ENCODE results near the gene ANGEL1. TPM values are rescaled to one million over a fixed set of nuclear protein-coding genes. Genes with fewer than 3 reads are reported as not detected.

The ANGEL1 gene
- total RNA-seq, 5 donors from 2014 or later (not counting 1 experiment from before 2014, with no cell fraction given), result 15.4 to 33.7 (median 28.3) TPM

GRCh38 chr14:76762411-76763095 lies 50.1 kb downstream of the ANGEL1 start:
- H3K4me1 ChIP-seq (ENCODE audit: control insufficient read depth in 1 of 2, extremely low read depth in 1 of 2, insufficient read depth in 2 of 2, low read length in 2 of 2), result peaks cover 2 to 18% of the 10 kb centered on the region in 2 experiments
- H3K9me3 Mint-ChIP-seq, result no peaks in the 10 kb centered on the region
- H3K9me3 ChIP-seq, result no peaks in the 10 kb centered on the region
- ChIA-PET CTCF (no interaction called here), POLR2A (no interaction called here)
- WGBS (ENCODE audit: insufficient coverage), result 66% methylated on average over 13 of the region's 28 CpGs
- peak overlapping the region; percentile 48 to 76 for H3K4me3 ChIP-seq (ENCODE audit: control insufficient read depth in 1 of 2, extremely low read depth in 1 of 2, low read length in 1 of 2)
- no peak overlapping the region for H3K27ac ChIP-seq (ENCODE audit: low read length)
- H3K4me1 Mint-ChIP-seq, result peaks cover 19 to 34% (median 28%) of the 10 kb centered on the region in 3 donors
- H3K27ac Mint-ChIP-seq, result no peak overlapping the region
- H3K36me3 ChIP-seq (ENCODE audit: control insufficient read depth in 2 of 2, extremely low read depth in 1 of 2, insufficient read depth in 1 of 2, low read length in 1 of 2), result no peaks in the 10 kb centered on the region
- DNase-seq (no peak), ATAC-seq (replicated peaks in 1 of 4) (no peak)
- peak overlapping the region; percentile 77 to 85 (median 84) for H3K4me3 Mint-ChIP-seq
- peaks cover 21 to 29% of the 10 kb centered on the region in 2 donors for H3K27me3 Mint-ChIP-seq
- H3K36me3 Mint-ChIP-seq, result no peaks in the 10 kb centered on the region
- H3K27me3 ChIP-seq (replicated peaks in 1 of 2; ENCODE audit: control insufficient read depth in 2 of 2, extremely low read depth in 1 of 2, insufficient read depth in 2 of 2, low read length in 1 of 2), result peaks cover 3 to 19% of the 10 kb centered on the region in 2 experiments

GRCh38 chr14:76761960-76762410 lies 50.7 kb downstream of the ANGEL1 start:
- ChIA-PET CTCF (no interaction called here), POLR2A (interaction anchor here in 1 of 2 donors (0.6 kb wide), 1 partner anchor 338 kb away, joined by 3 read pairs; no protein-coding TSS in a partner anchor)
- no peaks in the 10 kb centered on the region for H3K36me3 Mint-ChIP-seq
- peak overlapping the region; percentile 48 to 76 for H3K4me3 ChIP-seq (ENCODE audit: control insufficient read depth in 1 of 2, extremely low read depth in 1 of 2, low read length in 1 of 2)
- H3K36me3 ChIP-seq (ENCODE audit: control insufficient read depth in 2 of 2, extremely low read depth in 1 of 2, insufficient read depth in 1 of 2, low read length in 1 of 2), result no peaks in the 10 kb centered on the region
- DNase-seq (peak in 3 of 35 experiments; percentile 6 to 18 (median 16)), ATAC-seq (replicated peaks in 1 of 4) (peak in 3 of 4 experiments; percentile 6 to 13 (median 7))
- H3K27ac Mint-ChIP-seq, result no peak overlapping the region
- peak overlapping the region; percentile 77 to 85 (median 84) for H3K4me3 Mint-ChIP-seq
- peaks cover 21 to 29% of the 10 kb centered on the region in 2 donors for H3K27me3 Mint-ChIP-seq
- no peaks in the 10 kb centered on the region for H3K9me3 Mint-ChIP-seq
- WGBS (ENCODE audit: insufficient coverage), result 1% methylated on average over 42 of the region's 54 CpGs
- peaks cover 2 to 18% of the 10 kb centered on the region in 2 experiments for H3K4me1 ChIP-seq (ENCODE audit: control insufficient read depth in 1 of 2, extremely low read depth in 1 of 2, insufficient read depth in 2 of 2, low read length in 2 of 2)
- H3K27me3 ChIP-seq (replicated peaks in 1 of 2; ENCODE audit: control insufficient read depth in 2 of 2, extremely low read depth in 1 of 2, insufficient read depth in 2 of 2, low read length in 1 of 2), result peaks cover 3 to 19% of the 10 kb centered on the region in 2 experiments
- no peak overlapping the region for H3K27ac ChIP-seq (ENCODE audit: low read length)
- H3K9me3 ChIP-seq, result no peaks in the 10 kb centered on the region
- peaks cover 19 to 32% (median 28%) of the 10 kb centered on the region in 3 donors for H3K4me1 Mint-ChIP-seq

- H3K27me3 Mint-ChIP-seq, result peaks cover 26 to 29% of the 10 kb centered on the region in 2 donors
- POLR2A ChIA-PET, result interaction anchor here in 1 of 2 donors (0.6 kb wide), 1 partner anchor 338 kb away, joined by 3 read pairs; no protein-coding TSS in a partner anchor
- ATAC-seq (replicated peaks in 1 of 4), result peak; percentile 78 to 89 (median 82)
Measured at GRCh38 chr14:76761136-76761959, 51.3 kb downstream of the ANGEL1 start, which contains the start of gene VASH1. Gene VASH1, plus strand, starts transcription at chr14:76761468. Its CDS starts 1,354 bp downstream, at chr14:76762822.

GRCh38 chr14:76760331-76761135 lies 52.1 kb downstream of the ANGEL1 start:
- Histone ChIP-seq H3K4me1 (ENCODE audit: control insufficient read depth in 1 of 2, extremely low read depth in 1 of 2, insufficient read depth in 2 of 2, low read length in 2 of 2) (peaks cover 2 to 18% of the 10 kb centered on the region in 2 experiments), H3K36me3 (ENCODE audit: control insufficient read depth in 2 of 2, extremely low read depth in 1 of 2, insufficient read depth in 1 of 2, low read length in 1 of 2) (no peaks in the 10 kb centered on the region), H3K27me3 (replicated peaks in 1 of 2; ENCODE audit: control insufficient read depth in 2 of 2, extremely low read depth in 1 of 2, insufficient read depth in 2 of 2, low read length in 1 of 2) (peaks cover 3 to 23% of the 10 kb centered on the region in 2 experiments), H3K9me3 (no peaks in the 10 kb centered on the region), H3K27ac (ENCODE audit: low read length) (no peak overlapping the region), H3K4me3 (ENCODE audit: control insufficient read depth in 1 of 2, extremely low read depth in 1 of 2, low read length in 1 of 2) (peak overlapping the region; percentile 44 to 76)
- ATAC-seq (replicated peaks in 1 of 4) (no peak), DNase-seq (no peak)
- Mint-ChIP-seq H3K4me3 (peak overlapping the region; percentile 70 to 84 (median 78)), H3K4me1 (peaks cover 19 to 32% (median 28%) of the 10 kb centered on the region in 3 donors), H3K27ac (peak overlapping the region in 1 of 2 donors; percentile 34), H3K36me3 (no peaks in the 10 kb centered on the region), H3K9me3 (no peaks in the 10 kb centered on the region), H3K27me3 (peaks cover 27% of the 10 kb centered on the region in 2 donors)
- 70% methylated on average over 17 of the region's 26 CpGs for WGBS (ENCODE audit: insufficient coverage)
- ChIA-PET CTCF (interaction anchor here in 1 of 2 donors (0.6 kb wide), 1 partner anchor 25 kb away, joined by 3 read pairs; no protein-coding TSS in a partner anchor), POLR2A (interaction anchor here in 1 of 2 donors (0.6 kb wide), 1 partner anchor 267 kb away, joined by 3 read pairs; no protein-coding TSS in a partner anchor)

More at GRCh38 chr14:76761136-76761959, 51.3 kb downstream of the ANGEL1 start, which contains the start of gene VASH1:
- Histone ChIP-seq H3K36me3 (ENCODE audit: control insufficient read depth in 2 of 2, extremely low read depth in 1 of 2, insufficient read depth in 1 of 2, low read length in 1 of 2) (no peaks in the 10 kb centered on the region), H3K9me3 (no peaks in the 10 kb centered on the region), H3K4me3 (ENCODE audit: control insufficient read depth in 1 of 2, extremely low read depth in 1 of 2, low read length in 1 of 2) (peak within 1 kb of the TSS; percentile 48 to 76), H3K27me3 (replicated peaks in 1 of 2; ENCODE audit: control insufficient read depth in 2 of 2, extremely low read depth in 1 of 2, insufficient read depth in 2 of 2, low read length in 1 of 2) (peaks cover 3 to 19% of the 10 kb centered on the region in 2 experiments), H3K4me1 (ENCODE audit: control insufficient read depth in 1 of 2, extremely low read depth in 1 of 2, insufficient read depth in 2 of 2, low read length in 2 of 2) (peaks cover 2 to 18% of the 10 kb centered on the region in 2 experiments), H3K27ac (ENCODE audit: low read length) (no peak within 1 kb of the TSS)
- Mint-ChIP-seq H3K27ac (peak within 1 kb of the TSS in 1 of 2 donors; percentile 34), H3K36me3 (no peaks in the 10 kb centered on the region), H3K4me1 (peaks cover 19 to 32% (median 28%) of the 10 kb centered on the region in 3 donors), H3K9me3 (no peaks in the 10 kb centered on the region), H3K4me3 (peak within 1 kb of the TSS; percentile 77 to 85 (median 84))
- 1% methylated on average over 96 of the region's 96 CpGs for WGBS (ENCODE audit: insufficient coverage)
- CTCF ChIA-PET, result no interaction called here
- DNase-seq, result peak in 26 of 35 experiments; percentile 9 to 62 (median 26)

- no peaks in the 10 kb centered on the region for H3K36me3 ChIP-seq (ENCODE audit: control insufficient read depth in 2 of 2, extremely low read depth in 1 of 2, insufficient read depth in 1 of 2, low read length in 1 of 2)
- no peak for DNase-seq
- Mint-ChIP-seq H3K4me1 (peaks cover 19 to 28% (median 26%) of the 10 kb centered on the region in 3 donors), H3K27ac (no peak overlapping the region), H3K9me3 (no peaks in the 10 kb centered on the region), H3K36me3 (no peaks in the 10 kb centered on the region), H3K4me3 (no peak overlapping the region), H3K27me3 (peaks cover 27% of the 10 kb centered on the region in 2 donors)
- H3K27ac ChIP-seq (ENCODE audit: low read length), result no peak overlapping the region
- ATAC-seq (replicated peaks in 1 of 4), result no peak
- WGBS (ENCODE audit: insufficient coverage), result 85% methylated on average over 4 of the region's 4 CpGs
- POLR2A ChIA-PET, result no interaction called here
- no peak overlapping the region for H3K4me3 ChIP-seq (ENCODE audit: control insufficient read depth in 1 of 2, extremely low read depth in 1 of 2, low read length in 1 of 2)
- peaks cover 2 to 18% of the 10 kb centered on the region in 2 experiments for H3K4me1 ChIP-seq (ENCODE audit: control insufficient read depth in 1 of 2, extremely low read depth in 1 of 2, insufficient read depth in 2 of 2, low read length in 2 of 2)
- CTCF ChIA-PET, result interaction anchor here in 1 of 2 donors (1.2 kb wide), 1 partner anchor 49 kb away, joined by 3 read pairs; no protein-coding TSS in a partner anchor
- peaks cover 3 to 23% of the 10 kb centered on the region in 2 experiments for H3K27me3 ChIP-seq (replicated peaks in 1 of 2; ENCODE audit: control insufficient read depth in 2 of 2, extremely low read depth in 1 of 2, insufficient read depth in 2 of 2, low read length in 1 of 2)
- H3K9me3 ChIP-seq, result no peaks in the 10 kb centered on the region
Measured at GRCh38 chr14:76759589-76759988, 53.1 kb downstream of the ANGEL1 start.
